LNCaP clone FGC (cell line): ENCODE results near the gene SYT3.

Experiments
- DNase-seq: peaks from one replicate; pipeline ENCODE4 v3.0.0-alpha.2; 2011; ENCODE audit warnings: low read depth
- H3K4me3 ChIP-seq: 2 replicates; pipeline ENCODE4 v1.5.1; 2011; ENCODE audit warnings: mild to moderate bottlenecking, low read depth, low read length, control low read depth
- TF ChIP-seq, protein P1 (sequence below): IDR thresholded peaks from 2 replicates; pipeline ENCODE4 v1.5.1; 2012; ENCODE audit warnings: mild to moderate bottlenecking; ENCODE audit not compliant: control insufficient read depth, insufficient read depth; ENCODE audit errors: extremely low read depth

The SYT3 gene

DNA sequence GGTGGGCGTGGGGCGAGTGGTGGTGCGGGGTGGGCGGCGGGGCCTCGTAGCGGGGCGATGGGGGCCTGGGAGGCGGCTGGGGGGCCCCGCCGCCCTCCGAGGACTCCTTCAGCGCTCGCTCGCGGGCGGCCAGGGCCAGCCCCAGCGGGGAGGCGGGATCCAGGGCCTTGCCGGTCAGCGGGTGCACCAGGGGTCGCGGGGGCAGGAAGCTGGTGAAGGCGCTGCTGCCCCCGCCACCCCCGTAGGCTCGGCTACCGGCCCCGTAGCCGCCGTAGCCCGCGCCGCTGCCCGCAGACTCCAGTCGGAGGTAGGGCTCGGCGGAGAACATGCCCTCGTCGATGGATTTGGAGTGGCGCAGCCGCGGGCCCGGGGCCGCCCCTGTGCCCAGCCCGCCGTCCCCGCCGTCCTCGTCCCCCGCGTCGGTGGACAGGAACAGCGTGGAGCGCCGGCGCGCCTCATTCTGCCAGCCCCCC lies 28.1 kb upstream of the SYT3 start:
- no peak overlapping the region for H3K4me3 ChIP-seq
- no peak for DNase-seq
- TF ChIP-seq, protein P1, sequence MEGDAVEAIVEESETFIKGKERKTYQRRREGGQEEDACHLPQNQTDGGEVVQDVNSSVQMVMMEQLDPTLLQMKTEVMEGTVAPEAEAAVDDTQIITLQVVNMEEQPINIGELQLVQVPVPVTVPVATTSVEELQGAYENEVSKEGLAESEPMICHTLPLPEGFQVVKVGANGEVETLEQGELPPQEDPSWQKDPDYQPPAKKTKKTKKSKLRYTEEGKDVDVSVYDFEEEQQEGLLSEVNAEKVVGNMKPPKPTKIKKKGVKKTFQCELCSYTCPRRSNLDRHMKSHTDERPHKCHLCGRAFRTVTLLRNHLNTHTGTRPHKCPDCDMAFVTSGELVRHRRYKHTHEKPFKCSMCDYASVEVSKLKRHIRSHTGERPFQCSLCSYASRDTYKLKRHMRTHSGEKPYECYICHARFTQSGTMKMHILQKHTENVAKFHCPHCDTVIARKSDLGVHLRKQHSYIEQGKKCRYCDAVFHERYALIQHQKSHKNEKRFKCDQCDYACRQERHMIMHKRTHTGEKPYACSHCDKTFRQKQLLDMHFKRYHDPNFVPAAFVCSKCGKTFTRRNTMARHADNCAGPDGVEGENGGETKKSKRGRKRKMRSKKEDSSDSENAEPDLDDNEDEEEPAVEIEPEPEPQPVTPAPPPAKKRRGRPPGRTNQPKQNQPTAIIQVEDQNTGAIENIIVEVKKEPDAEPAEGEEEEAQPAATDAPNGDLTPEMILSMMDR = no peak

DNA sequence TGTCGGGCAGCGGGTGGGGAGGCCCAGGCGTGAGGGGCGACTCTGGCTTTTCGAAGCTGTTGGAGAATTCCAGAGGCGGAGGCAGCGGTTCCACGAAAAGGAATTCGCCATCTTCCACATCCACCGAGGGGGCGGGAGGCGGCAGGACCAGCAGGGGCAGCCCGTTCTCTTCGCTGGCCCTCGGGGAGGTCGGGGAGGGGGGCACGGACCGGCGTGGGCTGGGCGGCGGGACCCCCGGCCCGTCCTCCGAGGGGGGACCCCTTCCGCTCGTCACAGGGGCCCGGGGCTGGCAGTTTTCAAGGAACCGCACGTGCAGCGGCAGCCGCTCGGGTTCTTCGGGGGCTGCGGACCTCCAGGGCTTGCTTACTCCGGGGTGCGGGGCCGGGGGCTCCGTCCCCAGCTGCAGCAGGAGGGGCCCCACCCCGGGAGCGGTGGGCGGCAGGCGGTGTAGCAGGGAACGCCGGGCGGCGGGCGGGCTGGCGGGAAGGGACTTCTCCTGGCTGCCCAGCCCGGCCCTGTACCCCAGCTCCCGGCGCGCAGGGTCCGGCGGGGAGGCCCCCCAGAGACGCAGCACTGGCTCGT lies 27.6 kb upstream of the SYT3 start:
- no peak overlapping the region for H3K4me3 ChIP-seq
- TF ChIP-seq, protein P1 = no peak
- DNase-seq = no peak

DNA sequence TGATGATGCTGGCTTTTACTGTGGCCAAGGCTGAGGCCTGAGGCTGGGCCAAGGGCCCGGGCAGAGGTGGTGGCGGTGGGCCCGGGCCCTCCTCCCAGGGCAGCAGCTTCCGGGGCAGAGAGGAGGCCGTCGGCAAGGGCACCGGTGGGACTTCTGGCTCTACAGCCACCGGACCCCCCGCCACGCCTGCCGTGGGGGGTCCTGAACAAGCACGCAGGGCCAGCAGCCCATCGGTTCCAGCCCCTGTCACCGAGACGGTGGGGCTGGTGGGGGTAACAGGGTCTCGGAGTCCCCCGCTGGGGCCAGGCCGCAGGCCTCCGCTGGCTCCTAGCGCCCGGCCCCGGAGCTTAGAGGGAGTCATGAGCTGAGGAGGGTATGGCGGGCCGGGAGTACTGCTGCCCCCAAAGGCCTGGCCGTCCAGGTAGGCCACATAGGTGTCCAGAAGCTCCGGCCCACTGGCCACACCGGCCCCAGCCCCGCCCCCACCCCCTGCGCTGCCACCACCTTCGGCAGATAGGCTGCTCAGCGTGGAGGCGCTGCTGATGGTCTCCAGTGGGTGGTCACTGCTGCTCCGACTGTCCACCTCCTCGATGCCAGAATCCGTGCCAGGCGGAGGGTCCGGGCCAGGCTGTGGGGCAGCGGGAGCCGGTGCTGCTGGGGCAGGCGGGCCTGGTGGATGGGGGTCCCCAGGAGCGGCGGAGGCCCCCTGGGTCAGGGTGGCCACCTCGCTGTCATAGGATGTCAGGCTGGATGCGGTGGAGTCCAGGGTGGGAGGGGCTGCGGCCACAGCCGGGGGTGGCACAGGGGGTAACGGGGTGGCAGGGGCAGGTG lies 26.9 kb upstream of the SYT3 start:
- TF ChIP-seq, protein P1 = no peak
- DNase-seq = no peak
- no peak overlapping the region for H3K4me3 ChIP-seq

DNA sequence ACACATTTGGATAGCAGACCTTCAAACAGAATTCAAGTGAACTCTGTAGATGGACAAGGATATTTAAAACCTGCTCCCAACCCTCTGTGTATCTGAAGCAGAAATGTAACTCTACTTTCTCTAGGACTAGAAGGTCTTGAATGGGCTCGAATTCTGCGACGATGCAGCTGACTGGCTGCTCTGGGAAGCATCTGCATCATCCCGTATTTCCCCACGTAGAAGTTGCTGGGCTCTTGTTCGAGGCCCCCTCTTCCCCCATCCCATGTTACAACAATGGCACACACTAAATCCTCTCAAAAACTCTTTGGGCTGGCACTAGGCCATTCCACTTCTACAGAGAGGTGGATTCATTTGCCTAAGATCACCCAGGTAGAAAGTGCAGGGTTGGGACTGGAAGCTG lies 24.5 kb upstream of the SYT3 start:
- no peak for DNase-seq
- TF ChIP-seq, protein P1 = no peak
- no peak overlapping the region for H3K4me3 ChIP-seq

DNA sequence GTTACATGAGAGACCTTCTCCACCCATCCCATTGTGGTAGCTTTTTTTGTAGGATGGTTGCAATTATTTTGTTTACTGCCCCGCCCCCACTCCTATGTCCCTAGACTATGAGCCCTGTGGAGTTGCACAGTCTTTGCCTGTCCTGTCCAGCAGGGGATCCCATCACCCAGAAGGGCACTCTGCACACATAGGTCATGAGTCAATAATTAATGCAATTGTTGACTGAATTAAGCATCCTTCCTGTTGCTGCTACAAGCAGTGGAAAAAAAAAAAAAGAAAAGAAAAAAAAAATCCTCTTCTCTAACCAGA lies 23.8 kb upstream of the SYT3 start:
- TF ChIP-seq, protein P1 = peak; percentile 17; the same call in 1 of the 2 replicates
- DNase-seq = no peak
- no peak overlapping the region for H3K4me3 ChIP-seq

DNA sequence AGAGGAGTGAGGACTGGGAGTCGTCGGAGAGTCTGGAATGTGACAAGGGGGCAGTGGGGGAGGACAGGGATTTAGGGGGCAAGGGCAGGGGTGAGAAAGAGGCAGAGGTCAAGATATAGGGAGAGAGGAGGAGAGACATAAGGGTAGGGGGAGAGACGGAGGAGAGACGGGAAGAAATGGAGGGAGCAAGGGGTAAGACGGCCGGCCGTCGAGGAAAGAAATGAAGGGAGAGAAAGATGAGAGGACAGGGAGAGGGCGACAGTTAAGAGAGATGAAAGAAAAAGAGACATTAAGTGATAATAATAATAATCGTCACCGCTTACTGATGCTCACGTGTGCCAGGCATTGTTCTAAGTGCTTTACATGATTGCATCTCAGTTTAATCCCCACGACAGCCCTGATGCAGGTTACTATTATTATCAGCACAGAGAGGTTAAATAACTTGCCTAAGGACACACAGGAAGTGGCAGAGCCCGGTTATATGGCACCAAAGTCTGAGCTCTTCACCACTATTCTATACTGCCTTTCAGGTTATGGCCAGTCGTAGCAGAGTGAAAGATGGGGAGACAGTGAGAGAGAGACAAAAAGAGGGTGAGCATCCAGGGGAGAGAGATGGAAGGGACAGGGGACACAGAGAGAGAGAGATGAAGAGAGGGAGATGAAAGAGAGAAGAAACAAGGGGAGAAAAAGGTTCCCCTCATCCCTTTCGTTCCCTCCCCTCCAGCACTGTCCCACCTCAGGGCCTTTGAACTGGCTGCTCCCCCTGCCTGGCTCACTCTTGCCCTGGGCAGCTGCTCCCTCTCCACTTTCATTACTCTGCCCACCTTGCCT lies 23.2 kb upstream of the SYT3 start:
- no peak overlapping the region for H3K4me3 ChIP-seq
- TF ChIP-seq, protein P1 = no peak
- no peak for DNase-seq
